Activated CD4-positive, alpha-beta T cell treated with anti-CD3 and anti-CD28 coated beads, Interleukin-2, amount 50 U/mL, for 16 hours (primary cell): Measurements from ENCODE around the gene TMEM247.
"Not testable (repeated sequence)": the region's sequence is repeated elsewhere in the genome, so short reads cannot be mapped to it uniquely, and the experiment has no call there.

ENCODE experiments used
- DNase-seq: peaks from one replicate; pipeline ENCODE4 v3.0.0-alpha.2; 2020

The TMEM247 gene

GRCh38 chr2:46518861-46519260 is 39.5 kb downstream of the TMEM247 start:
- DNase-seq = no peak

- DNase-seq = no peak
These were observed 39.9 kb downstream of the TMEM247 start for GRCh38 chr2:46519265-46519664.

- no peak for DNase-seq
These were observed 40.9 kb downstream of the TMEM247 start for GRCh38 chr2:46520130-46520711.

- no peak for DNase-seq
These were observed 41.9 kb downstream of the TMEM247 start for GRCh38 chr2:46521215-46521683.

GRCh38 chr2:46522385-46522784 is 43.0 kb downstream of the TMEM247 start:
- not testable (repeated sequence) for DNase-seq

- DNase-seq = no peak
These were observed 46.3 kb downstream of the TMEM247 start for GRCh38 chr2:46525522-46526155.

- DNase-seq = no peak
These were observed 49.5 kb downstream of the TMEM247 start for GRCh38 chr2:46528880-46529279.

GRCh38 chr2:46530639-46531038 is 51.3 kb downstream of the TMEM247 start:
- no peak for DNase-seq

GRCh38 chr2:46531863-46532262 is 52.5 kb downstream of the TMEM247 start:
- DNase-seq = no peak
